Endothelial cell of umbilical vein (primary cell): ENCODE results near the gene WRNIP1. TPM values are rescaled to one million over a fixed set of nuclear protein-coding genes. Genes with fewer than 3 reads are reported as not detected.

ENCODE experiments used
- BruUV-seq: library from RNA; stranded (reverse); fragments of 400-500 nt; replicated peaks from 2 replicates; lab custom pipeline; 2021; lab: Mats Ljungman, UMichigan
- CTCF ChIA-PET: fragments of 300-600, 350-600 bp; sonication (Branson Sonifier 250); formaldehyde crosslinking; loops from one replicate; lab custom pipeline; 2021; ENCODE audit warnings: antibody characterized with exemption, inconsistent platforms; lab: Charles Lee
- POLR2A ChIA-PET: fragments of 300-600, 350-600 bp; sonication (Branson Sonifier 250); formaldehyde crosslinking; loops from one replicate; lab custom pipeline; 2021; ENCODE audit warnings: antibody characterized with exemption, inconsistent platforms; lab: Charles Lee
- DNase-seq: peaks from one replicate; pipeline ENCODE4 v3.0.0-alpha.2; 2011; ENCODE audit warnings: low read depth, low spot score
- FAIRE-seq: peaks from 2 replicates; lab custom pipeline; 2011; peaks lifted over from hg19 to GRCh38; lab: Jason Lieb, UNC
- H2AFZ ChIP-seq: 2 replicates; pipeline ENCODE4 v1.6.0; 2012; ENCODE audit warnings: low read depth, low read length, control low read depth, inconsistent platforms
- H3K27ac ChIP-seq: 2 replicates; pipeline ENCODE4 v1.5.1; 2011; ENCODE audit warnings: low read depth, mild to moderate bottlenecking, control low read depth, low read length, moderate library complexity; ENCODE audit not compliant: insufficient read depth
- H3K27me3 ChIP-seq, 2 experiments: 2 replicates each; pipeline versions ENCODE4 v1.6.0 to v1.6.1; 2011; ENCODE audit warnings: low read length in 2 of 2, mixed read lengths in 1 of 2; ENCODE audit not compliant: control insufficient read depth in 2 of 2, insufficient read depth in 2 of 2
- H3K36me3 ChIP-seq, 2 experiments: 2 replicates in 1 of 2; 3 replicates in 1 of 2; pipeline ENCODE4 v1.5.1; 2011; ENCODE audit warnings: low read length in 2 of 2, mild to moderate bottlenecking in 1 of 2, moderate library complexity in 1 of 2; ENCODE audit not compliant: control insufficient read depth in 2 of 2, insufficient read depth in 2 of 2; ENCODE audit errors: extremely low read depth in 1 of 2
- H3K4me1 ChIP-seq: 3 replicates; pipeline ENCODE4 v1.5.1; 2011; ENCODE audit warnings: mild to moderate bottlenecking, low read length; ENCODE audit not compliant: control insufficient read depth, insufficient read depth; ENCODE audit errors: extremely low read depth
- H3K4me2 ChIP-seq: 2 replicates; pipeline ENCODE4 v1.6.1; 2011; ENCODE audit warnings: low read length, control low read depth, mixed read lengths; ENCODE audit not compliant: insufficient read depth
- H3K4me3 ChIP-seq, 3 experiments: fragments of 200-600 bp in 1 of 3; sonication (generic), shearing (Covaris generic) in 1 of 3; replicated peaks in 1 of 3; 2 replicates each; pipeline ENCODE4 v1.5.1; 2011 to 2016; ENCODE audit warnings: control low read depth in 3 of 3, low read length in 3 of 3, mild to moderate bottlenecking in 2 of 3, inconsistent platforms in 1 of 3, low read depth in 1 of 3, moderate library complexity in 1 of 3; ENCODE audit not compliant: insufficient read depth in 1 of 3
- H3K79me2 ChIP-seq: 2 replicates; pipeline ENCODE4 v1.6.0; 2012; ENCODE audit warnings: low read length, inconsistent platforms; ENCODE audit not compliant: control insufficient read depth, insufficient read depth
- H3K9ac ChIP-seq: replicated peaks from 2 replicates; pipeline ENCODE3; 2011; ENCODE audit warnings: low read length, control low read depth; ENCODE audit not compliant: insufficient read depth; ENCODE audit errors: extremely low read depth
- H3K9me1 ChIP-seq: replicated peaks from 3 replicates; pipeline ENCODE4 v1.6.0; 2011; ENCODE audit warnings: mild to moderate bottlenecking, low read length; ENCODE audit not compliant: control insufficient read depth, insufficient read depth; ENCODE audit errors: extremely low read depth
- H3K9me3 ChIP-seq: replicated peaks from 2 replicates; pipeline ENCODE4 v1.5.1; 2012; ENCODE audit warnings: low read length, inconsistent platforms; ENCODE audit not compliant: control insufficient read depth, insufficient read depth
- H4K20me1 ChIP-seq: replicated peaks from 2 replicates; pipeline ENCODE3; 2011; ENCODE audit warnings: mild to moderate bottlenecking, low read length; ENCODE audit not compliant: control insufficient read depth, insufficient read depth; ENCODE audit errors: extremely low read depth
- EZH2 ChIP-seq: IDR thresholded peaks from 2 replicates; pipeline ENCODE4 v1.6.1; 2012; ENCODE audit warnings: borderline replicate concordance, low read depth, mild to moderate bottlenecking, moderate library complexity, low read length, inconsistent platforms; ENCODE audit not compliant: severe bottlenecking
- FOS ChIP-seq: IDR thresholded peaks from 2 replicates; pipeline ENCODE4 v1.6.1; 2011; ENCODE audit warnings: mild to moderate bottlenecking, low read length, moderate library complexity, borderline replicate concordance; ENCODE audit not compliant: insufficient read depth
- GATA2 ChIP-seq: IDR thresholded peaks from 2 replicates; pipeline ENCODE4 v1.7.0; 2011; ENCODE audit warnings: low read depth, mild to moderate bottlenecking, moderate library complexity, mixed read lengths, low read length; ENCODE audit not compliant: insufficient read length, insufficient read depth
- JUN ChIP-seq: IDR thresholded peaks from 2 replicates; pipeline ENCODE4 v1.6.1; 2011; ENCODE audit warnings: borderline replicate concordance, low read depth; ENCODE audit not compliant: insufficient read length, insufficient read depth
- MYC ChIP-seq: IDR thresholded peaks from one replicate; pipeline ENCODE4 v1.6.1; 2011; ENCODE audit warnings: mild to moderate bottlenecking, low read depth, low read length
- POLR2A ChIP-seq: IDR thresholded peaks from 2 replicates; pipeline ENCODE4 v1.6.1; 2012; ENCODE audit warnings: low read depth, mild to moderate bottlenecking, control low read depth, low read length
- POLR2AphosphoS5 ChIP-seq: IDR thresholded peaks from 2 replicates; pipeline ENCODE4 v1.6.1; 2012; ENCODE audit warnings: low read depth, mild to moderate bottlenecking, control low read depth, low read length, moderate library complexity; ENCODE audit not compliant: insufficient read depth
- dilution Hi-C: fragments of 300-500 bp; cut with MboI; formaldehyde crosslinking; loops from one replicate; pipeline ENCODE4 v1.15.0; 2019; ENCODE audit warnings: low sequenced_read_pairs; ENCODE audit not compliant: extremely low pct_ligation_motif_present
- intact Hi-C: fragments of 100-400 bp; cut with micrococcal nuclease; formaldehyde crosslinking; loops from one replicate; pipeline ENCODE4 v1.10.0; 2022
- polyA plus RNA-seq, 4 experiments: library from polyadenylated mRNA; depleted of rRNA in 3 of 4; stranded (reverse) in 3 of 4; unstranded in 1 of 4; fragments of >200 nt; gene quantifications; 2 replicates each; pipeline versions ENCODE4 v1.2.1 to v1.2.3, GENCODE V29; 2011 to 2012; ENCODE audit warnings: missing spikeins in 1 of 4
- total RNA-seq: library from RNA; stranded (reverse); gene quantifications from 2 replicates; pipeline ENCODE4 v1.2.3, GENCODE V29; 2021
- TF ChIP-seq, protein P1 (sequence below), 2 donors: IDR thresholded peaks; 1 replicate in 1 of 2; 2 replicates in 1 of 2; pipeline ENCODE4 v1.5.1; 2011; ENCODE audit warnings: low read length in 2 of 2, mild to moderate bottlenecking in 2 of 2, moderate library complexity in 2 of 2, control low read depth in 1 of 2, inconsistent platforms in 1 of 2, low read depth in 1 of 2; ENCODE audit not compliant: insufficient read depth in 1 of 2; ENCODE audit errors: extremely low read depth in 1 of 2
- TF ChIP-seq, protein P2 (sequence below): IDR thresholded peaks from 2 replicates; pipeline ENCODE4 v1.6.1; 2011; ENCODE audit not compliant: insufficient read depth, insufficient read length

WRNIP1 gene
- total and polyA plus RNA-seq, 2 donors (not counting 3 experiments of a cell fraction or from before 2014, with no cell fraction given): 50.1 to 68.9 TPM

DNA sequence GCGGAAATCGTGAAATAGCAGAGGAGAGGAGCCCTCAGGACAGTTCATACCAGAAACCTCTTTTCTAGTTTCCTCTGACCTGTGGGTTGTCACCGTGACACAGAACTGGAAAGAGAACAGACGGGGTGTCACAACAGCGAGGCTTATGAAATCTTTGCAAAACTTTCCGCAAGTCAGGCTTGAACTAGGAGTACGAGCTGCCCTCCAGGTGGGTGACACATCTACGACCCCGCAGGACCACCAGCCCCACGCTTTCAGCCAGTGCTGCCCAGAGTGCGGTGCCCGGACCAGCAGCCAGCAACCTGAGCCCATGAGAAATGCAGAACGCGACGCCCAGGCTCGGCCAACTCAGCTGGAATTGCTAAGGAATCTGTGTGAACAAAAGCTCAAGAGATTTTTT, 30.8 kb downstream of the WRNIP1 start:
- Histone ChIP-seq H3K9ac (no peak overlapping the region), H2AFZ (no peak overlapping the region), H3K27me3 (no peaks in the 10 kb centered on the region), H4K20me1 (no peaks in the 10 kb centered on the region), H3K79me2 (no peaks in the 10 kb centered on the region), H3K27ac (no peak overlapping the region), H3K36me3 (no peaks in the 10 kb centered on the region), H3K4me2 (no peak overlapping the region), H3K9me3 (no peaks in the 10 kb centered on the region), H3K9me1 (no peaks in the 10 kb centered on the region), H3K4me3 (no peak overlapping the region), H3K4me1 (peaks cover 15% of the 10 kb centered on the region)
- no peak for FAIRE-seq
- ChIA-PET CTCF (interaction anchor here (1.3 kb wide), 1 partner anchor 50 kb away, joined by 6 read pairs; no protein-coding TSS in a partner anchor), POLR2A (interaction anchor here (0.9 kb wide), 1 partner anchor 107 kb away, joined by 3 read pairs; the partner anchor contains the start of gene SERPINB9)
- no peak for TF ChIP-seq POLR2A
- TF ChIP-seq, protein P1, sequence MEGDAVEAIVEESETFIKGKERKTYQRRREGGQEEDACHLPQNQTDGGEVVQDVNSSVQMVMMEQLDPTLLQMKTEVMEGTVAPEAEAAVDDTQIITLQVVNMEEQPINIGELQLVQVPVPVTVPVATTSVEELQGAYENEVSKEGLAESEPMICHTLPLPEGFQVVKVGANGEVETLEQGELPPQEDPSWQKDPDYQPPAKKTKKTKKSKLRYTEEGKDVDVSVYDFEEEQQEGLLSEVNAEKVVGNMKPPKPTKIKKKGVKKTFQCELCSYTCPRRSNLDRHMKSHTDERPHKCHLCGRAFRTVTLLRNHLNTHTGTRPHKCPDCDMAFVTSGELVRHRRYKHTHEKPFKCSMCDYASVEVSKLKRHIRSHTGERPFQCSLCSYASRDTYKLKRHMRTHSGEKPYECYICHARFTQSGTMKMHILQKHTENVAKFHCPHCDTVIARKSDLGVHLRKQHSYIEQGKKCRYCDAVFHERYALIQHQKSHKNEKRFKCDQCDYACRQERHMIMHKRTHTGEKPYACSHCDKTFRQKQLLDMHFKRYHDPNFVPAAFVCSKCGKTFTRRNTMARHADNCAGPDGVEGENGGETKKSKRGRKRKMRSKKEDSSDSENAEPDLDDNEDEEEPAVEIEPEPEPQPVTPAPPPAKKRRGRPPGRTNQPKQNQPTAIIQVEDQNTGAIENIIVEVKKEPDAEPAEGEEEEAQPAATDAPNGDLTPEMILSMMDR (IDR thresholded peaks at IDR 0.05; ENCODE audit: extremely low read depth in 1 of 2, insufficient read depth in 1 of 2, low read depth in 1 of 2, low read length in 2 of 2): no peak
- no peak for TF ChIP-seq GATA2
- TF ChIP-seq MYC: no peak
- no peak for TF ChIP-seq JUN
- no peak for TF ChIP-seq POLR2AphosphoS5
- TF ChIP-seq EZH2: no peak
- TF ChIP-seq FOS: no peak
- TF ChIP-seq, protein P2, sequence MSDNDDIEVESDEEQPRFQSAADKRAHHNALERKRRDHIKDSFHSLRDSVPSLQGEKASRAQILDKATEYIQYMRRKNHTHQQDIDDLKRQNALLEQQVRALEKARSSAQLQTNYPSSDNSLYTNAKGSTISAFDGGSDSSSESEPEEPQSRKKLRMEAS: no peak
- dilution Hi-C loops: no loop called here
- no TSS peak for BruUV-seq
- intact Hi-C loops: no loop called here
- DNase-seq: no peak
